GM19239 (cell line): ENCODE measurements around the gene KCNV2.
"Not testable (repeated sequence)": the region's sequence is repeated elsewhere in the genome, so short reads cannot be mapped to it uniquely, and the experiment has no call there.

Experiments used
- DNase-seq: peaks from one replicate; pipeline ENCODE4 v3.0.0; 2011; ENCODE audit warnings: low spot score; ENCODE audit not compliant: insufficient read length
- FAIRE-seq: peaks from 2 replicates; lab custom pipeline; 2011; peaks lifted over from hg19 to GRCh38; lab: Jason Lieb, UNC

The KCNV2 gene

DNA sequence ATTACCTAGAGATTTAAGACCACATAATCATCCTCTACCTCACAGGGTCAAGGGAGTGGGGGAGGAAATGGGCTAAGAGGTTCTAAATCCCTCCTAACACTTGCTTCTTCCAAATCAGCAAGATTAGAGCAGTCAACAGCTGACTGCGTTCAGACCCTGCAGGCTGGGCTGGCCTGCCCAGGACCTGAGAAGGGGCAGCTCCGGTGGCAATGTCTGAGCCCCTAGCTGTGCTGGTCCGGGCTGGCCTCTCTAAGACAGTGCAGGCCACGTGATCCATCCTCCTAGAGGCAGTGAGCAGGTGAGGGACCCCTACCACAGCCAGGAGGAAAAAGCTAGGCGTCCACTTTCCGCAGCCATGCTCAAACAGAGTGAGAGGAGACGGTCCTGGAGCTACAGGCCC is at the start of gene KCNV2:
KCNV2 (plus strand) TSS at position 126 of the 400 bp plus-strand sequence; CDS start at position 356, 230 bp downstream.
- FAIRE-seq, result no peak
- DNase-seq, result no peak

DNA sequence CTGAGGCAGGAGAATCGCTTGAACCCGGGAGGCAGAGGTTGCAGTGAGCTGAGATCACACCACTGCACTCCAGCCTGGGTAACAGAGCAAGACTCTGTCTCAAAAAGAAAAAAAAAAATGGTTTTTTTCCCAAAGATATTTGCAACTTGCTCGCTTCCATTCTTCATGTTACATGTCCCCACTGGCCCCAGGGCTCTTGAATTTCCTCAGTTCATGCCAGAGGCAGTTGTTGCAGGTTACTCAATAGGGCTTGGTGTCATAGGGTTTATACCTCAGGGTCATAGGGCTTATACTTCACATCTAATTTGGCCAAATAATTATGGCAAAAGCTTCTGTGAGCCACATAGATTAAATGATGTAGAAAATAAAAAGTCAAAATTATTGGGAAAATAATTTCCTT is 44.1 kb upstream of the KCNV2 start:
- DNase-seq, result no peak
- FAIRE-seq, result no peak

DNA sequence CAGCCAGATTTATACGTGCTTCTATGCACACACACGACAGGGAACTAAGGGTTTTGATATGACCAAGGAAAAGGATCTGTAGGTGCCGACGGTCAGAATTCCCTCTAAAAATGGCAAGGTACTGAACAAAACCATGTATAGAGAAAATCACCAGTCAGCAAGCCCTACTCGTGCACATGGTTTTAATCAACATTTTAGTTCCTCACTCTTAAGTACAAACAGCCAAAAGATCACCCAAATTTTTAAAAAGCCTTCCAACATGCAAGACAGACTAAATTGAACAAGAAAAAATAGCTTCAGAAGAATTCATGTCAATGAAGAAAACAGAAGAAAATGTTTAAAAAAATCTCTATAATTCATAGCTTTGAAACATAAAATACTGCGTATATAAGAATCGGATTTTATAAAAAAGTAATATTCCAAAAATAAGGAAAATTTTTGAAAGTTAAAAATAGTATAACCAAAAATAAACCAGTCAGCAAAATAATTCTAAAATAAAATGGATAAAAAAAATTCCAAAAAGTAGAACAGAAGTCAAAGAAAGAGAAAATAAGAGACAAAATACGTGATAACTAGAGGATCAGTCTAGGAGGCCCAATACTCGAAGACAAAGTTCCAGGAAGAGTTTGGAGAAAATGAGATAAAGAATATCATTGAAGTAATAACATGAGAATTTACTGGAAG is 43.0 kb upstream of the KCNV2 start:
- DNase-seq (no peak), FAIRE-seq (no peak)

DNA sequence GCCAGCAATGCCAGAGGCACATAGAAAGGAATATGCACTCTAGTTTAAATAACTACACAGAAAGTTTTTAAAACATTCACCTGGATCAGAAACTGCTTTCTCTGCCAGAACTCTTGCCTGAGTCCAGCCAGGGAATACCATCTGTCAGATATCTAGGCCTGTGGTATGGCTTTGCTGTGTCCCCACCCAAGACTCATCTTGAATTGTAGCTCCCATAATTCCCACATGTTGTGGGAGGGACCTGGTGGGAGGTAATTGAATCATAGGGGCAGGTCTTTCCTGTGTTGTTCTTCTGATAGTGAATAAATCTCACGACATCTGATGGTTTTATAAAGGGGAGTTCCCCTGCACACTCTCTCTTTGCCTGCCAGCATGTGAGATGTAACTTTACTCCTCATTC is 41.5 kb upstream of the KCNV2 start:
- FAIRE-seq, result no peak
- DNase-seq, result no peak

DNA sequence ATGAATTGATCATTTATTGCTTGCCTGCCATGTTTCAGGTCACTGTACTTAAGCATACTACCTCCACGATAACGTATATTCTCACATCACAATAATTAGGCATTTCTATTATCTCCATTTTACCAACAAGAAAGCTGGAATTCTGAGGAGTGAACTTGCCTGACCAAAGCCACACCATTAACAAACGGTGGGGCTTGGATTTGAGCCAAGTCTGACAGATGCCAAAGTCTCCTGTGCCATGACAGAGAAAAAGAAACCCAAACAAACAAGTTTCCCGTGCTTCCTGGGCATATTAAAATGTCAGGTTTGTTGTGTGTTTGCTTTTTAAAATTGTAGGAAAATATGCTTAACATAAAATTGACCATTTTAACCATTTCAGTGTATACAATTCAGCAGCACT is 40.8 kb upstream of the KCNV2 start:
- DNase-seq, result no peak

DNA sequence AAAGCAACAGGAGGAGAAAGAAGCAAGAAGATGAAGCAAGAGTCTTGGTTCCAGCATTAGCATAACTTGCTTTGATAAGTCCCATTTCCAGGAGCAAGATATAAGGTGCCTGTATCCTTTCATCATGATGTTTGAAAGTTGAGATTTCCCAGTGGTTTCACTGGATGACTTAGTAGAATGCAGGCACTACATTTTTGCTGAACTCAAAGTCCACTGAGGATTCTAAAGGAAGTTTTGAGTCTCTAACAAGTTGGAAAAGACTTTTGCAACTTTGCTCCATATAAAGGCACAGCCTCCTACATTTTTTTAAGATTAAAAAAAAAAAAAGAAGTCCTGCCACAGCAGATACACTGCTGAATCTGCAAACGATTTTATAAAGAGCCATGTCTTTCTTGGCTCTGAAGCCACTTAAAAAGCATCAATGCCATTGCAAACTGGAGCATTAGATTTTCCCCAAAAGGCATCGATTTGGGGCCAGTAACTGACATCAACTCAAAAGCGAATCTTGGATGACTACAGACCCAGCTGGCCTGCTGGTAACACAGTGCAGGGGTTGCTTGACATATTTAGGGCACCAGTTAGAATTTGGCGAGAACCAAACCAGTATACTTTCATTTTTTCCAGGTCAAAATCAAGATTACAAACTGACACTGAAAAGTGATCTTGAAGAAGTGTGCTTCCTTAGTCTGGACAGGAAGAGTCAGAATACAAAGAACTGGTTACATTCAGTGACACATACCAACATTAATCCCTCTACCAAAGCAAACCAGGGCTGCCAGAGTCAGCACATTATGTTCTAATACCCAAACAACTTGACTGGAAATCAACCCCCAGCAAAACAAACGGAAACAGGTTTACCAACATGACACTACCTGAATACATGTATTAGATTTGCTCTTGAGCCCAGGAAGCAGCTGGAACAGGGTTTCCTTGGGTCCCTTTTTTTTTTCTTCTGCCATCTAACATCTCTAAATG is 39.1 kb upstream of the KCNV2 start:
- FAIRE-seq, result no peak
- DNase-seq, result no peak

More for the DNA sequence above, 40.8 kb upstream of the KCNV2 start:
- FAIRE-seq, result no peak

DNA sequence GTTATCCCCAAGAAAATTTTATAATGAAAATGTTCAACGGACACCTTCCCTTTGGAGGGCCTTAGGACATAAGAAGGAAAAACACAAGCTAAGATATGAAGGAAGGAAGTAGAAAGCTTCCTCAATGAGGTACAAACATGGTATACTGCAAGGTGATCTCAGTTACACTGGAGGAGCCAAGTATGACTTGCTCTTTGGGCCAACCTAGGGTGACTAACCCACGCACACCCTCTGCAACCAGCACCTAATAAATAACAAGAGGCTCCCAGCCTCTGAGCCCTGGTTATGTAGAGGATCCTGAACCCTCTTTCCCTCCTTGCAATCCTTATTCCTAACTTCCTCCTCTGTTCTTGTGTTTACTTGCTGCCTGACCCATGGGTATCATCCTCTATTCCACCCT is 38.3 kb upstream of the KCNV2 start:
- FAIRE-seq, result no peak

DNA sequence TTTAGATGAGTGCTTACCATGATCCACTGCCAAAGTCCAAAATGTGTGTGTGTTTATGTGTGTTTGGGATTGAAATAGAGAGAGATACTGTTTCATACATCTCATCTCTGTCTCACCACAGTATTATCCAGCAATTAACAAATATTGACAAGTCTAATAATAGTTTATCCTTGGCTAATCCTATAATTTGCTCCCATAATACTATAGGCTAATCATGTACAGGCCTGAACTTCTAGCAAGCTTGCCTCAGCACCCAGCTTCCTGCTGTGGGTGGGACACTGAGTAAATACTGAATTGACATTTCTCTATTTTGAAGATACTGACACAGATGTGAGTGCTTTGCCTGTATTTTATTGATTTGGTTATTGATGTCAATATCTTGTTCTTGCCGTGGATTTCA is 35.3 kb upstream of the KCNV2 start:
- FAIRE-seq (no peak), DNase-seq (no peak)

More for the DNA sequence above, 38.3 kb upstream of the KCNV2 start:
- no peak for DNase-seq

DNA sequence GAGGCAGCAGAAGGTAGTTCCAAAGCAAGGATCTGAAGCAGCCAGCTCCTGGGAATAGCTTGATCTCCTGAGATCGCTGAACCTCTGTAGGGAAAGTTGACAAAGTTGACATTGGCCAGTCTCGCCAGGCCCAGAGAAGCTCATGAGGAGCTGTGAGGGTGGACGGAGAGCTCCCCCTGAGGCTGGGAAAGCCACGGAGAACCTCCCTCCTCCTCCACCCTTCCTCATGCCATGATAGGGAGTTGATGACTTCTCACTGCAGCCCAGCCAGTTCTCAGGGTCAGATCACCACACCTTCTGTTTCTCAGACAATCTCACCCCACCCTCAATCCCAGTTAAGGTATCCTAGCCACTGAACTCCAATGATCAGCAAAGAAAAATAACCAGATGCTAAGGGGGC is 30.4 kb upstream of the KCNV2 start:
- FAIRE-seq (no peak), DNase-seq (no peak)

DNA sequence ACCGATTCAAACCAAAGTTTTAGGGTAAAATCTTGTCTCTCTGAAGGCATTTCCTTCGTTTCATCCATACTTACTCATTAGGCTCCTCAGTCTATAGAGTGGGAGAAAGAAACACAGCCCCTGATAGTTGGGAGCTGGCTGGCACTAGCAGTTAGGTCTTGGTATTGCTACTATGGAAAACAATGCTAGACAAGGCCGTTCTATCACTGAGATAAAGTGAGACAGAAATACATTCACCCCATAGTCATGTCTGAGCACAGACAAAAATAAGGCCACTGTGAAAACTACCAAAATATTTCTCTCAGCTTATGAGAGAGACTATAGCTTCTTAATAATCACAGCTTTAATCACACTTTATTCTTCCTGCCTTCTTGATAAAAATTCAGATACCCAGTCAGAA is 28.7 kb upstream of the KCNV2 start:
- FAIRE-seq, result no peak
- no peak for DNase-seq

DNA sequence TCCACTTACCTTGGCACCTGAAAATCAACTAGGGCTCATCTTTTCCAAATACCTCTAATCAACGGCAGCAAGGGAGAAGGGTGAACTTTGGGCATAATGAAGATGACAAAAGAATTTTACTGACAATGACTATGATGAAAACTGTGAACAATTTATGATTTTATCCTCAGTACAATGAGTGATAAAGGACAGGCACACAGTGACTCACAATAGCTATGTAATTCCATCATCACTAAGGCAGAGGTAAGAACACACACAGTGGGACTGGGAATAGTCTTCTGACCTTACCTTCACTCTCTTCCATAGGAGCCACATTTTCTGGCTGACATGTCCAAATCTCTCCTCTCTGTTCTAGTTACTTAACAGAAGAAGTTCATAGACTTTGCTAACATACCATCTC is 26.1 kb upstream of the KCNV2 start:
- DNase-seq, result no peak
- no peak for FAIRE-seq

DNA sequence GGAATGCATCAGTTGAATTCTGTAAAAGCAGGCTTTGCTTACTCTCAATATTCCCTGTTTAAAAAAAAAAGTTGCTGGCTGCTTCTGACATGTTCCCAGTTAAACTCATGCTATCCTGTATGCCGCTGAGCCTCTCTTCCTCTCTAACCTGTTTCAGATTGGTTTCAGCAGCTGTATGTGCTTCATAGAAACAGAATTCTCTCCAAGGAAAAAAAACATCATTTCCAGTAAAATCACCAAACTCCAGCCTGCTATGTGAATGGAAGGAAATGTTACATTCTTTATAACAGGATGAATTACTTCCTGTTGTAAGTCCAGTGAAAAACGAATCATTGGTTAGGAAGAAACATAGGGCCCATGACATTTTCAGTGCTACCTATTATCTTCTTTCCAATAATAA is 25.7 kb upstream of the KCNV2 start:
- FAIRE-seq (no peak), DNase-seq (no peak)

DNA sequence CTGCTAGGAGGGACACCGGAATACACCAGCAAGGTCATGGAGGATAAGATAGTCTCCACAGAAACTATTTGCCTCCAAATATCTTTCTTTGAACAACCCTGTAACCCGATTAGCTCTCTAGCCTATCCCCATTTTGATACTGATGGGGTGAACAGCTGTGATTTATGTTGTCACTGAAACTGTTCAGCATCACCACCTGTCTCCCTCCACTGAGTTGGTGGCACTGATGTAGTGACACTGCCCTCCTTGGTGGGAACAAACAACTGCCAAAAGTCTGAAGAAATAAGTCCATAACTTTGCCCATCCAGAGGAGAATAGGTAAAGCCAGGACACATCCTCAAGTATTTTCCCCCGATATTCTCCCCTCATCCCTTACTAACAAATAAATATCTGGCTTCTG is 24.3 kb upstream of the KCNV2 start:
- FAIRE-seq (no peak), DNase-seq (no peak)

DNA sequence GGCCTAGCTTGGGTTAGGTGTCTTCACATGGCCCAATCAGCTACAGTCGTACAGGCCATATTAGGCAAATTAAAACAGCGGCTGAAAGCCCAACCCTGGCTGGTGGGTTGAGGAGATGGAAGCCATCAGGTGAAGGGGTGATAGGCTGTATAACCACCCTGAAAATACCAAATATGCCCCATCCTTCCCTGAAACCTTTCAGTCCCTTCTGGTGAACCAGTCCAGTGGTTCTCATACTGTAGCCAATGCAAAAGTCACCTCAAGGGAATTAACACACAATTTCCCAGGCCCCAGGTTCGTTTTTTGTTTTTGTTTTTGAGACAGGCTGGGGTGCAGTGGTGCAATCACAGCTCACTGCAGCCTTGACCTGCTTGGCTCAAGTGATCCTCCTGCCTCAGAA is 19.8 kb upstream of the KCNV2 start:
- DNase-seq, result no peak

DNA sequence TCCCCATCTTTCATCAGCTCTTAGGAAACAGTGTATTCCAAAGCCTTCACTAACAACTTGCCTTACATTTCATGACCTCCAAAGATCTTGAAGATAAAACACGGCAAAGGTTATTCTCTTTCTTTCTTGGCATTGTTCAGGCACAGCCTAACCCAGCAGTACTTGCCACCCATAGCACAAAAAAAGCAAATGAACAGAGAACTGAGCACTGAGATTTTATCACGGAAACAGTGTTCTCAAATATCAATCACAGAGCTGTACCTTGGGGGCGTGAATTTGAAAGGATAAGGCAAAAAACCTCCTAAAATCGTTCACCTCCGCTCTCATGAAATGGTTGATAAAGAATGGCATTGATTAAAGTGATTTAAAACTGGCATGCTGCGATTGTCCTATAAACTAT is 16.9 kb upstream of the KCNV2 start:
- FAIRE-seq (no peak), DNase-seq (no peak)

More for the DNA sequence above, 19.8 kb upstream of the KCNV2 start:
- no peak for FAIRE-seq

DNA sequence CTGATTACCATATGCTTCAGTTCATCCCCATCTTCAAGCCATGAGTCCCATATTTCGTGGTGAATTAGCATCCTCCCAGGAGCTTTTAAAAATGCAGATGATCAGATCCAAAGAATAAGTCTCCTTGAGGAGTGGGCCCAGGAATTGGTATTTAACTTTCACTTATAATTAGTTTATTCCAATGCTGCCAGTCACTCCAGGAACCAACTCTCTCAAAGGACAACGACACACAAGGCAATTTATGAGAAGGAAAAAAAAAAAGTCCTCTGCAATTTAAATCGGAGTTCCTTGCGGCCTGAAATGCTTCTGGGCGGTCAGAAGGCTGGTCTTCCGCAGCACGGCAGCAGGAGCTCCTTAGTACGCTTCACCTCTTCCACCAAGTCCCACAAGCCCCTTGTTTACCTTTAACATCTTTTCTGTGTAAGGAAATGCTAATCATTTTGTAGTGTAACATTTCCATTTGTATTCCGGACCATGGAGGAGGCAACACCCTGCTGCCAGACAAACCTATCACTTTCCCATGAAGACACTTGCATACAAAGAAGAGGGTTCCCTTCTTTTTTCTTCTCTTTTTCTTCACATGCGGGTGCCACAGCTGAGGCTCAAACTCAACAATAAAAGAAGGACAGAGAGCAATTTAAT is 16.3 kb upstream of the KCNV2 start:
- no peak for DNase-seq

DNA sequence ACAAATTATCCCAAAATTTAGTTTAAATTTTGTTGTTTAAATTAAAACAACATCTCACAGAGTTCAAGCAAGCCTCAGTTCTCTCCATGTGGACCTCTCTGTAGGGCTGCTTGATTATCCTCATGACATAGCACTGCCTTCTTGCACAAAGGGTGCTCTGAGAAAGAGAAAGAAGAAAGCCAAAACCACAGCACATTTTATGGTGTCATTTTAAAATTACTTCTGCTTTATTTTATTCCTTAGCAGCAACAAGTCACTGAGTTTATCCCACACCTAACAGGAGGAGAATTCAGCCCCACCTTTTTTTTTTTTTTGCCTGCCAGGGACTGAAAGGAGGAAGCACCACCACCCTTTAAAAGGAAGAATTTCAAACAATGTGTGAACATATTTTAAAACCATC is 12.8 kb upstream of the KCNV2 start:
- DNase-seq (no peak), FAIRE-seq (no peak)

More for the DNA sequence above, 16.3 kb upstream of the KCNV2 start:
- no peak for FAIRE-seq

DNA sequence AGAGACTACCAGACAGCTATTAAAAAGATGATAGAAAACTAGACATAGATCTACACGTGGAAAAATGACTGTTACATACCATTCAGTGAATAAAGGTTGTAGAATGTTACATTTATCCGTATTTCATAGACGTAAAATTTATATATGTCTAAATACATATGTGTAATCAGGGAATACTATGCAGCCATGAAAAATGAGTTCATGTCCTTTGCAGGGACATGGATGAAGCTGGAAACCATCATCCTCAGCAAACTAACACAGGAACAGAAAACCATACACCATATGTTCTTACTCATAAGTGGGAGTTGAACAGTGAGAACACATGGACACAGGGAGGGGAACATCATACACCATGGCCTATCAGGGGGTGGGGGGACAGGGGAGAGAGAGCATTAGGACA is 10.1 kb upstream of the KCNV2 start:
- FAIRE-seq, result not testable (repeated sequence)

DNA sequence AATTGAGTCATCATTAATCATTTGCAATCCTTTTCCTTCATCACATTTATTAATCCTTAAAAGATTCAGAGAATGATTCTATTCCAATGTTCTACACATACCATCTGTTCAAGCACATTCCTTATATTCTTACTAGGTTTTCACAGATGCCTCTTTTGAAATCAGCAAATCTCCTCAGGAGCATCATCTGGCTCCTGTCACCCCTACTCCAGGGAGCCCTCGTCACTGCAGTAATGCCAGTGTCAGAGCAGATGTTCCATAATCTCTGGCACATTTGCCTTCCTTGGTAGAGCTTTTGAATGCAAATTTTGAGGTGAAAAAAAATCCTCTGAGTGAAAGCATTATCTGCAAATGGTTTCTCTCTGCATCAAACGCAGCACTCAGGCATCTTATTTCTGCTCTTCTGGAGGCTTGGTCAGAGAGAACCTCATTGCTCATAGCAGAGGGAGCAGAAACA is 7.6 kb upstream of the KCNV2 start:
- no peak for FAIRE-seq

More for the DNA sequence above, 10.1 kb upstream of the KCNV2 start:
- not testable (repeated sequence) for DNase-seq

DNA sequence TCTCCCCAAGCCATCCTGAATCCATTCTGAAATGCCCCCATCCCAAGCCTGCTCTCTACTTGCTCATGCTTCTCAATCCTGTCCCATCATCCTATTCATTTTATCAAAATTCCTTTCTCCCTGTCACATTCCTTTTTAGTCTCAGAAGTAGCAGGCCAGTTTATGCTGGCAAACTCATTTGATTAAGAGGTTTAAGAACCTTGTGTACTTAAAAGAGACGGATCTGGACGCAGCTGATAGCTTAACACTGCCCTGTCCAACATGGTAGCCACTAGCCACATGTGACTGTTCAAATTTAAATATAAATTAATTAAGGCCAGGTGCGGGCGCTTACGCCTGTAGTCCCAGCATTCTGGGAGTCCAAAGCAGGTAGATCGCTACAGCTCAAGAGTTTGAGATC is 5.6 kb upstream of the KCNV2 start:
- FAIRE-seq (no peak), DNase-seq (no peak)

More for the DNA sequence above, 7.6 kb upstream of the KCNV2 start:
- DNase-seq, result no peak
